ENCODE data around the gene RBCK1.

- no peak for TF ChIP-seq ZNF565 (CRISPR knock-in tag; conservative IDR thresholded peaks at IDR 0.05; ENCODE audit: low read depth)
- TF ChIP-seq ZNF8 (CRISPR knock-in tag; IDR thresholded peaks at IDR 0.05): no peak
- no peak for TF ChIP-seq ISL1 (CRISPR knock-in tag; IDR thresholded peaks at IDR 0.05)
- TF ChIP-seq ARNTL (CRISPR knock-in tag; IDR thresholded peaks at IDR 0.05; ENCODE audit: borderline replicate concordance, low read depth): no peak
- no peak for TF ChIP-seq ZFP3 (CRISPR knock-in tag; IDR thresholded peaks at IDR 0.05)
- TF ChIP-seq PATZ1 (CRISPR knock-in tag; IDR thresholded peaks at IDR 0.05; ENCODE audit: borderline replicate concordance): no peak
- TF ChIP-seq PPARA (CRISPR knock-in tag; IDR thresholded peaks at IDR 0.05; ENCODE audit: borderline replicate concordance): no peak
- TF ChIP-seq TOX (CRISPR knock-in tag; IDR thresholded peaks at IDR 0.05; ENCODE audit: borderline replicate concordance): no peak
- no peak for TF ChIP-seq OSR1 (CRISPR knock-in tag; IDR thresholded peaks at IDR 0.05)
- TF ChIP-seq ZFP30 (CRISPR knock-in tag; IDR thresholded peaks at IDR 0.05): no peak
- no peak for TF ChIP-seq GLIS3 (CRISPR knock-in tag; IDR thresholded peaks at IDR 0.05)
- TF ChIP-seq BACH2 (CRISPR knock-in tag; IDR thresholded peaks at IDR 0.05; ENCODE audit: borderline replicate concordance): no peak
- TF ChIP-seq CSRNP3 (CRISPR knock-in tag; IDR thresholded peaks at IDR 0.05): no peak
- TF ChIP-seq POU6F1 (CRISPR knock-in tag; IDR thresholded peaks at IDR 0.05; ENCODE audit: borderline replicate concordance, low read depth): no peak
Measured at GRCh38 chr20:370977-371754, 36.9 kb upstream of the RBCK1 start.

Data from SK-N-SH treated with all-trans-retinoic acid at 6 μM for 48 hours (cell line).